ENCODE data around the gene PSMA3.

The PSMA3 gene

DNA sequence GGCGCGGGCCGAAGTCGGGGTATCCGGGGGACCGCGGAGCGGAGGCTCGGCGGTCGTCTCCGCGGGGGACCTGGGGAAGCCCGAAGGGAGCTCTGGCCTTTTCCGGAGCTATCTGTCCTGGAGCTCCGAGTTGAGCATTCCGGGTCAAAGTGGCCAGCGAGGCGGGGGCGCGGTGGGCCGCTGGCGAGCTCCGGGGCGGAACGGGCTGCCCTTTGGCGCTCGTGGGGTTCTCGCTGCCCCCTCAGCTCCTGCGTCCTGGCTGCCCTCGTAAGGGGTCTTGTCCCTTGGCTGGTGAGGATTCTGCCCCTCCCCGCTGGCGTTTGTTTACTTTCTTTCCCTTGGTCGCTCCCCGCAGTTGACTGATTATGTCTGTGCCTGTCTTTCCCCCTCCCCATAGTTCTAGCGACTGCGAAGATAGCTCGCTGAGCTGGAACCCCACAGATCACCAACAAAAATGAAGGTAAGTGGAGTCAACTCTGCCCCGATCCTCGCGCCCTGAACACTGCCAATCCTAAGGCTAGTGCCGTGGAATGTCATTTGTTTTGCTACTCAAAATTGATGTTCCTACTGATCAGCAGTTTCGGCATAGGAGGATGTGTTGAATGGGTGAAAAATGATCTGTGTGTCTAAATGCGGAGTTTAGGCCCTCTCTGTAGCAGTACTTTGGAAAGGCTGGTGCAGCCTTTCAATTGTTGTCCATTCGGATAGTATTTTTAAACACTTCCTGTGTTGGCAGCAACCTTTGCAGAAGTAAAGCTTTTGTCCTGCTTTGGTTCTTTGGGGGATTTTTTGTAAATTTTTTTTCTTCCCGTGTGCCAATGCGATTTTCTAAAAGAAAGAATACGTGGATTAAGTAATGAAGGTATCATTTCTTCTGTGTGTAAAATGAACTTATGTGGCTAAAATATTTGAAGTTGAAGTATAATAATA, 55.0 kb downstream of the PSMA3 start:
- DNase-seq (ENCODE audit: low read depth in 2 of 2), result no peak

- no peak for DNase-seq (ENCODE audit: low read depth in 2 of 2)
Measured at GRCh38 chr14:58301416-58301815, 56.8 kb downstream of the PSMA3 start.

DNA sequence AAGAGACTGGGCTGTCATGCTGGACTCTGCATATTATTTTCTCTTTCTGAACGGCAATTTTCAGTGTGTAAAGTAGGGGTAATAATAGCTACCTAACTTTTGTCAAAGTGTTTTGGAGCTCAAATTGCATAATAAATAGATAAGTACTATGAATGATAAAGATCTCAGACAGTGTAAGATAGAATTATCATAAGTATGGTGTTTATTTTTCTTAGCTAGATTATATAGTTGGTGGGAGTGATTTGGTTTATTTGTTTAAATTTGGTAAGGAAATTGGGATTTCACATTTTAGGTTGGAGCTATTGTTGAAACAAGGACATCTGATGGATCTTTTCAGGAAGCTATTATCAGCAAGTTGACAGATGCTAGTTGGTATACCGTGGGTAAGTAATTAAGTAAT, 61.1 kb downstream of the PSMA3 start:
- DNase-seq (ENCODE audit: low read depth in 2 of 2), result no peak

- no peak for DNase-seq (ENCODE audit: low read depth in 2 of 2)
Measured at GRCh38 chr14:58307597-58308316, 63.1 kb downstream of the PSMA3 start.

DNA sequence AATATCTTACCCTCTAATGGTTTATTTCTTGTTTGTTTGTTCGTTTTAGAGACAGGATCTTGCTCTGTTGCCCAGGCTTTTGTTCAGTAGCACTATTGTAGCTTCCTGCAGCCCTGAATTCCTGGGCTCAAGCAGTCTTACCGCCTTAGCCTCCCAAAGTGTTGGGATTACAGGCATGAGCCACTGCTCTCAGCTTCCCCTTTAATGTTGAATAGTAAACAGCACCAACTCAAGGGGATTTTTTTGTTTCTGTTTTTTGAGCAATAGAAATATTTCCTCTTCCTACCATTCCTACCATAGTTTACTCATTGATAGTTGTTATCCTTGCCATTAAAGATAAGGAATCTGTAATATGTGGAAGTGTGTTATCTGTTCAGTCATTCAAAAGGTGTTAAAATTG, 64.4 kb downstream of the PSMA3 start:
- DNase-seq (ENCODE audit: low read depth in 2 of 2), result no peak

- no peak for DNase-seq (ENCODE audit: low read depth in 2 of 2)
Measured at GRCh38 chr14:58313699-58314098, 69.1 kb downstream of the PSMA3 start.

DNA sequence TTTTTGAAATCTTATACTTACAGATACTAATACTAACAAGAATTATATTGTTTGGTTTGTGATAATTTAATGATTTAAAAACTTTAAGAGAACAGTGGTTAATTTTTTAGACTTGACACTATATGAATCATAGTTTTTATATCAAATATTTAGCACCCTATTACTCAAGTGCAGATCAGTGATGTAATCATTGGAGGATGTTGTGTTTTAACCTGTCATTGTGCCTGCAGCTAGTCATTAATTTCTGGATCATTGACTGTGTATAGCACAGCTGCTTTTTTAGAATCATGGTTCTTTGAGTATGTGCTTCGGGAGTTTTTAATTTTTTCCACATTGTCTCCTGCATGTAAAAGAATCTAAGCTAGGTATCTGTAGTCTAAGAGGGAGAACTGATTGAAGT, 71.0 kb downstream of the PSMA3 start:
- no peak for DNase-seq (ENCODE audit: low read depth in 2 of 2)

Data from fibroblast of skin of left quadriceps (primary cell).